ENCODE data around the gene FAM186B. TPM values are rescaled to one million over a fixed set of nuclear protein-coding genes. Genes with fewer than 3 reads are reported as not detected.

FAM186B gene
- total RNA-seq, 2 donors from 2014 or later, result 0.11 to 0.27 TPM

DNA sequence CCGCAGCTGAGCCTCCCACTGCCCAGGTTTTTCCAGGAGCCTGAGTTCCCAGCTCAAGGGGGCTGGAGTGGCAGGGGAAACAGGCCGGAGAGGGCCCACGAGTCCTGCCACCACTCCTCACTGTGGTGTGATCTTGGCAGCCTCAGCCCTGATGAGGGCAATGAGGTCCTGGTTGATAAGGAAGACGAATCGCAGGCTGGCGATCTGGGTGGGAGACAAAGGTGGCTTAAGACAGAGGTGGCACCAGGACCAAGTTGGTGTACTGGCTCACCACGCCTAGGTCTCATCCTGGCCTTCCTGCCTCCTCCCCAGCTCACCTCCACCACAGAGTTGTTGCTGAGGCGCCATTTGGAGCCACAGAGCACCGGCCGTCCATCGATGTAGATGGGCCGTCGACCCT lies 46.9 kb downstream of the FAM186B start:
- Histone ChIP-seq H3K9ac (ENCODE audit: low read depth in 2 of 2, low read length in 2 of 2) (no peak overlapping the region), H3K4me1 (no peaks in the 10 kb centered on the region), H3K9me3 (no peaks in the 10 kb centered on the region), H3K36me3 (peaks cover 7% of the 10 kb centered on the region), H3K4me3 (no peak overlapping the region), H3K27me3 (no peaks in the 10 kb centered on the region), H3K27ac (no peak overlapping the region)
- intact Hi-C loops (cut with DNase I), result no loop called here
- DNase-seq, result no peak
- TF ChIP-seq, protein P1, sequence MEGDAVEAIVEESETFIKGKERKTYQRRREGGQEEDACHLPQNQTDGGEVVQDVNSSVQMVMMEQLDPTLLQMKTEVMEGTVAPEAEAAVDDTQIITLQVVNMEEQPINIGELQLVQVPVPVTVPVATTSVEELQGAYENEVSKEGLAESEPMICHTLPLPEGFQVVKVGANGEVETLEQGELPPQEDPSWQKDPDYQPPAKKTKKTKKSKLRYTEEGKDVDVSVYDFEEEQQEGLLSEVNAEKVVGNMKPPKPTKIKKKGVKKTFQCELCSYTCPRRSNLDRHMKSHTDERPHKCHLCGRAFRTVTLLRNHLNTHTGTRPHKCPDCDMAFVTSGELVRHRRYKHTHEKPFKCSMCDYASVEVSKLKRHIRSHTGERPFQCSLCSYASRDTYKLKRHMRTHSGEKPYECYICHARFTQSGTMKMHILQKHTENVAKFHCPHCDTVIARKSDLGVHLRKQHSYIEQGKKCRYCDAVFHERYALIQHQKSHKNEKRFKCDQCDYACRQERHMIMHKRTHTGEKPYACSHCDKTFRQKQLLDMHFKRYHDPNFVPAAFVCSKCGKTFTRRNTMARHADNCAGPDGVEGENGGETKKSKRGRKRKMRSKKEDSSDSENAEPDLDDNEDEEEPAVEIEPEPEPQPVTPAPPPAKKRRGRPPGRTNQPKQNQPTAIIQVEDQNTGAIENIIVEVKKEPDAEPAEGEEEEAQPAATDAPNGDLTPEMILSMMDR (IDR thresholded peaks at IDR 0.05), result no peak

DNA sequence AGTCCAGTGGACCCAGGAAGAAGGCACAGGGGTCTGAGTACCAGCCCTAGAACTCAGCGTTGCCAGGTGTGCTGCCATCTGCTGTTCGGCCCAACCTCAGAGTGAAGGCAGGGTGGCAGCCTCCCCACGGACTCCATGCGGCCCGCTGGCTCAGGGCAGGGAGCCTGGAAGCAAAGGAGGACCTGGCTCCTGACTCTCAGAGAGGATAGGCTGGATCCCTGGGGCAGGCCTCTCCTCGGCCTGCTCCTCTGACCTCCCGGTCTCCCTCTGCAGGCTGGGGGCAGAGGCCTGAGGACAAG lies 47.6 kb downstream of the FAM186B start:
- peaks cover 7% of the 10 kb centered on the region for H3K36me3 ChIP-seq
- TF ChIP-seq, protein P1 (IDR thresholded peaks at IDR 0.05), result no peak
- no peak for DNase-seq

GRCh38 chr12:49557187-49557916 lies 48.1 kb downstream of the FAM186B start:
- no peak overlapping the region for H3K9ac ChIP-seq (ENCODE audit: low read depth in 2 of 2, low read length in 2 of 2)
- H3K9me3 ChIP-seq, result no peaks in the 10 kb centered on the region
- no peaks in the 10 kb centered on the region for H3K4me1 ChIP-seq
- no peaks in the 10 kb centered on the region for H3K27me3 ChIP-seq
- no peak overlapping the region for H3K27ac ChIP-seq
- no peak overlapping the region for H3K4me3 ChIP-seq
- TF ChIP-seq, protein P1 (IDR thresholded peaks at IDR 0.05), result no peak
- H3K36me3 ChIP-seq, result peaks cover 2% of the 10 kb centered on the region
- no peak for DNase-seq
- intact Hi-C loops (cut with DNase I), result no loop called here

More for the DNA sequence above, 47.6 kb downstream of the FAM186B start:
- no peaks in the 10 kb centered on the region for H3K27me3 ChIP-seq
- intact Hi-C loops (cut with DNase I), result no loop called here
- H3K9ac ChIP-seq (ENCODE audit: low read depth in 2 of 2, low read length in 2 of 2), result no peak overlapping the region
- no peak overlapping the region for H3K27ac ChIP-seq
- H3K9me3 ChIP-seq, result no peaks in the 10 kb centered on the region
- no peak overlapping the region for H3K4me3 ChIP-seq
- H3K4me1 ChIP-seq, result no peaks in the 10 kb centered on the region

GRCh38 chr12:49556391-49557186 lies 48.9 kb downstream of the FAM186B start:
- Histone ChIP-seq H3K4me3 (no peak overlapping the region), H3K9ac (ENCODE audit: low read depth in 2 of 2, low read length in 2 of 2) (no peak overlapping the region), H3K27ac (no peak overlapping the region), H3K36me3 (no peaks in the 10 kb centered on the region), H3K27me3 (no peaks in the 10 kb centered on the region), H3K4me1 (no peaks in the 10 kb centered on the region), H3K9me3 (no peaks in the 10 kb centered on the region)
- TF ChIP-seq, protein P1 (IDR thresholded peaks at IDR 0.05), result no peak
- intact Hi-C loops (cut with DNase I), result no loop called here
- DNase-seq, result no peak

GRCh38 chr12:49555631-49556390 lies 49.6 kb downstream of the FAM186B start:
- Histone ChIP-seq H3K27me3 (no peaks in the 10 kb centered on the region), H3K36me3 (no peaks in the 10 kb centered on the region), H3K27ac (no peak overlapping the region), H3K4me1 (no peaks in the 10 kb centered on the region), H3K4me3 (no peak overlapping the region), H3K9me3 (no peaks in the 10 kb centered on the region), H3K9ac (ENCODE audit: low read depth in 2 of 2, low read length in 2 of 2) (no peak overlapping the region)
- TF ChIP-seq, protein P1 (IDR thresholded peaks at IDR 0.05), result no peak
- no peak for DNase-seq
- intact Hi-C loops (cut with DNase I), result no loop called here
